ENCODE results near the gene C1QTNF9.
"Not testable (repeated sequence)": the region's sequence is repeated elsewhere in the genome, so short reads cannot be mapped to it uniquely, and the experiment has no call there.

The C1QTNF9 gene

GRCh38 chr13:24319641-24320040, 10.3 kb downstream of the C1QTNF9 start:
- not testable (repeated sequence) for DNase-seq (ENCODE audit: low read depth in 3 of 3, low spot score in 1 of 3)

DNA sequence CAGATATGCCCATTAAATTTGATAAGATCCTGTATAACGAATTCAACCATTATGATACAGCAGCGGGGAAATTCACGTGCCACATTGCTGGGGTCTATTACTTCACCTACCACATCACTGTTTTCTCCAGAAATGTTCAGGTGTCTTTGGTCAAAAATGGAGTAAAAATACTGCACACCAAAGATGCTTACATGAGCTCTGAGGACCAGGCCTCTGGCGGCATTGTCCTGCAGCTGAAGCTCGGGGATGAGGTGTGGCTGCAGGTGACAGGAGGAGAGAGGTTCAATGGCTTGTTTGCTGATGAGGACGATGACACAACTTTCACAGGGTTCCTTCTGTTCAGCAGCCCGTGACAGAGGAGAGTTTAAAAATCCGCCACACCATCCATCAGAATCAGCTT, 12.0 kb downstream of the C1QTNF9 start:
- DNase-seq (ENCODE audit: low read depth in 3 of 3, low spot score in 1 of 3): not testable (repeated sequence)

DNA sequence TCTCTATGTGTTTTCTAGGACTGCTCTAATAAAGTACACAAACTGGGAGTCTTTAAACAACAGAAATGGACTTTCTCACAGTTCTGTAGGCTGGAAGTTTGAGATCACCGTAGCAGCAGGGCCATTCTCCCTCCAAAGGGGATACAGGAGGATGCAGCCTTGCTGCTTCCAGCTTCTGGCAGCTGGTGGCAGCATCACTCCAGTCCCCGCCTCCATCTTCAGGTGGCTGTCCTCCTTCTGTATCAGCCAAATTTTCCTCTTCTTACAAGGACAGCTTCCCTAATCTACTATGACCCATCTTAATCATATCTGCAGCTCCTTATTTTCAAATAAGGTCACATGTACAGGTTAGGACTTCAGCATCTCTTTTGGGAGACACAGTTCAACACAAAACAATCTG, 13.1 kb downstream of the C1QTNF9 start:
- DNase-seq (ENCODE audit: low read depth in 3 of 3, low spot score in 1 of 3): not testable (repeated sequence)

DNA sequence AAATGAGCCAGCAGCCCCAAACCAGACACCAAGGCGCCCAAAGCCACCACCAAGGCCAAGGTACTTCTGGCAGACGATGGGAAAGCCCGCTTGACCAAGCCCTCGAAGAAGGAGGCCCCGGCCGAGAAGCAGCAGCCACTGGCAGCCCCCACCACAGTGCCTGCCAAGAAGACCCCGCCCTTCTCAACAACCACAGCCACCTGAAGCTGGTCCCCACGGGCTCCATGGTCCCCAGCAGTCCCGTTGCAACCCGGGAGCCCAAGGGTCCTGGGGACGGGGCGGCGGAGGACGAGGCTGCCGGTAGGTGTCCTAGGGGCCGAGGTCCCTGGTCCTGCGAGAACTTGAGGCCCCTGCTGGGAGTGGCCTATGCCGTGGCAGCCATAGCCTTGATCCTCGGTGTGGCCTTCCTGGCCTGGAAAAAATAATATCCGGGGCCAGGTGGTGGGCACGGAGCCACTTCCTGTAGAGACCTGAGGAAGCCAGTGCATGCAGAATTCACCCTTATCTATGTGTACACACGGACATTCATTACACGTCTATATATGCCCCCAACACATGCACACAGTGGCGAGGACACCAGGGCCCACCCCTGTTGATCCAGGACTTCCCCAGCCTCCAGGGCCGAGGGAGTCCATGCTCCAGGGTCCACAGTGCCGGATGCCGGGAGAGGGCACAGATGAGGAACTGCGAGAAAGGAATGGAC, 13.8 kb downstream of the C1QTNF9 start:
- DNase-seq (ENCODE audit: low read depth in 3 of 3, low spot score in 1 of 3): no peak

DNA sequence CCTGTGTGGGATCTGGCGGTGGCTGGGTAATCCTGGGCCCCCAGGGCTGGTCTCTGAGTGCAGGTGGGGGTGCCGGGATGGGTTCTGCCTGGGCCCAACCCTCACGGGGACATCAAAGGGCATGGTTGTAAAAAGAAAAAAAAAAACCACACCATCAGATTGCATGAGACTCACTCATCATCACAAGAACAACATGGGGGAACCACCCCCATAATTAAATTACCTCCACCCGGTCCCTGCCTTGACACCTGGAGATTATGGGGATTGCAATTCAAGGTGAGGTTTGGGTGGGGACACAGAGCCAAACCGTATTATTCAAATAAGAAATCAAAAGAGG, 14.3 kb downstream of the C1QTNF9 start:
- DNase-seq (ENCODE audit: low read depth in 3 of 3, low spot score in 1 of 3): no peak

DNA sequence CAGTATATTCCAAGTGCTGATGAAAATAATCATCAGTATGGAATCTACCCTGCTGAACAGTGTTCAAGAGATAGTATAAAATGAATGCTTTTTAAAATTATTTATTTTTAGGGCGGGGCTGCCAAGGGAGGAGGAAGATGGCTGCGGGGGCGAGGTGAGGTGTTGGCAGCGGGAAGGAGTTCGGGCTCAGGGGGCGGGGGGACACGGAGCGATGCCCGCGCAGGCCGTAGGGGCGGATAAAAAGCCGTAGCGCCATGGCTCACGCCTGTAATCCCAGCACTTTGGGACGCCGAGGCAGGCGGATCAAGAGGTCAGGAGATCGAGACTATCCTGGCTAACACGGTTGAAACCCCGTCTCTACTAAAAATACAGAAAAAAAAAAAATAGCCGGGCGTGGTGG, 18.2 kb downstream of the C1QTNF9 start:
- DNase-seq (ENCODE audit: low read depth in 3 of 3, low spot score in 1 of 3): not testable (repeated sequence)

DNA sequence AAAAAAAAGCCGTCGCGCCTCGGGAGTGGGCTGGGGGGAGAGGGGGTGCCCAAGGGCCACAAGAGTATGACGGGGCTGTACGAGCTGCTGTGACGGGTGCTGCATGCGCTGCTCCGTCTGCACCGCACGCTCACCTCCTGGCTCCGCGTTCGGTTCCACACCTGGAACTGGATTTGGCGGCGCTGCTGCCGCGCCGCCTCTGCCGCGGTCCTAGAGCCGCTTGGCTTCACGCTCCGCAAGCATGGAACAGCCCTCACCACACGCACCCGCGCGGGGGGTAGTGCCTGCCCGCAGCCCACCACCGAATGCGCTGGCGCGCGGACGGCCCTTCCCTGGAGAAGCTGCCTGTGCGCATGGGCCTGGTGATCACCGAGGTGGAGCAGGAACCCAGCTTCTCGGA, 18.8 kb downstream of the C1QTNF9 start:
- no peak for DNase-seq (ENCODE audit: low read depth in 3 of 3, low spot score in 1 of 3)

DNA sequence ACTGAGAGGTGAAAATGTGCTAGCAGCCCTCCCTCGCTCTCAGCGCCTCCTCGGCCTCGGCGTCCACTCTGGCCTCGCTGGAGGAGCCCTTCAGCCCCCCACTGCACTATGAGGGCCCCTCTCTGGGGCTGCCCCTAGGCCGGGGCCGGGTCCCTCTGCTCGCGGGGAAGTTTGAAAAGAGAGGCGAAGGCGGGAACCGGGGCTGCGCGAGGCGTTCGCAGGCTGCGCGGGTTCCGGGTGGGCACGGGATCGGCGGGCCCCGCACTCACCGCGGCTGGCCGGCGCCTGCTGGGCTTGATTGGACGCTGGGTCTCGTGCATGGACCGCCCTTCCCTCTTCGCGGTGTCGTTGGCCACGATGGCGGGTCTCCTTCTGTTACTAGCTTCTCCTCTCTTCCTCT, 29.3 kb downstream of the C1QTNF9 start:
- no peak for DNase-seq (ENCODE audit: low read depth in 3 of 3, low spot score in 1 of 3)

DNA sequence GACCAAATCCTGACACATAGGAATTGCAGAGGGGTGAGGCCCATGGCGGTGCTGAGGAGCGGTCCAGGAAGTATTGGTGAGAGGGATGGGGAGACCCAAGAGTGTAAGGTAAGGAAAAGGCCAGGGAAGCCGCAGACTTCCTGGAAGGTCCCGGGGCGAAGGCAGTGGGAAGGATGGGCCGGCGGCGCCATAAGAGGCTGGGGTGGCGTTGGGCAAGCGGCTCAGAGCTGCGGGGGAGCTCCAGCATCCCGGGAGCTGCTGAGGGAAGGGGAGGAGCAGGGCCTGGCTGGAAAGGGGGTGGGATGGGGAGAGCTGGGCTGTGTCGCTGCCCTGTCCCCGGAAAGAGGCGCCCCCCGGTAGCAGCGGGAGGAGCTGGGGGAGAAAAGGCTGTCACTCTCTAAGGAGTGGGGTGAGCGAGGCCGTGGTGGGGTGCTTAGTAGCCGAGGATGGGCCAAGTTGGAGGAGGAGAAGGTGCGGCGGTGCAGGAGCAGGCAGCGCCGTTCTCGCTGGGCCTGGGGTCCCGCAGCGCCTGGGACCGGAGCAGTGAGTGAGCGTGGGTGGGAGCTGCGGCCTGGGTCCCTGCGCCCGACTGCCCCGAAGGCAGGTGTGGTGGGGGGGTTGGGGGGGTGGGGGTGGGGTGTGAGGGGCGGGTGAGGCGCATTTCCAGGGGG, 30.7 kb downstream of the C1QTNF9 start:
- no peak for DNase-seq (ENCODE audit: low read depth in 3 of 3, low spot score in 1 of 3)

DNA sequence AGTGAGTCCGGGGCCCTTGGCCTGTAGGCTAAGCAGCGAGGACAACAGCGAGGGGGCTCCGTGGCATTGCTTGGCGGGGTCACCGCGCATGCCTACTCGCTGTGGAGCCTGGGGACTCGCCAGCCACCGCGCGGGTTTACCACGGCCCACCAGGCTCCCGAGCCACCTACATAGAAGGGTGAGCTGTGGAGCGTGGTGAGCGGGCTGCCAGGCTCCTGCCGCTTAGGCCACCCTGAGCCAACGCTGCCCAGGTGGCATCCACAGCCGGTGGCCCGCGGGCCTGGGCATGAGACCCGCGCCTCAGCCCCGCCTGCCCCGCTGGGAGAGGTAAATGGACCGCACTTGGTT, 31.2 kb downstream of the C1QTNF9 start:
- DNase-seq (ENCODE audit: low read depth in 3 of 3, low spot score in 1 of 3): no peak

- no peak for DNase-seq (ENCODE audit: low read depth in 3 of 3, low spot score in 1 of 3)
These were observed 32.1 kb downstream of the C1QTNF9 start for GRCh38 chr13:24341439-24341838.

- no peak for DNase-seq (ENCODE audit: low read depth in 3 of 3, low spot score in 1 of 3)
These were observed 39.0 kb downstream of the C1QTNF9 start for GRCh38 chr13:24348385-24348784.

DNA sequence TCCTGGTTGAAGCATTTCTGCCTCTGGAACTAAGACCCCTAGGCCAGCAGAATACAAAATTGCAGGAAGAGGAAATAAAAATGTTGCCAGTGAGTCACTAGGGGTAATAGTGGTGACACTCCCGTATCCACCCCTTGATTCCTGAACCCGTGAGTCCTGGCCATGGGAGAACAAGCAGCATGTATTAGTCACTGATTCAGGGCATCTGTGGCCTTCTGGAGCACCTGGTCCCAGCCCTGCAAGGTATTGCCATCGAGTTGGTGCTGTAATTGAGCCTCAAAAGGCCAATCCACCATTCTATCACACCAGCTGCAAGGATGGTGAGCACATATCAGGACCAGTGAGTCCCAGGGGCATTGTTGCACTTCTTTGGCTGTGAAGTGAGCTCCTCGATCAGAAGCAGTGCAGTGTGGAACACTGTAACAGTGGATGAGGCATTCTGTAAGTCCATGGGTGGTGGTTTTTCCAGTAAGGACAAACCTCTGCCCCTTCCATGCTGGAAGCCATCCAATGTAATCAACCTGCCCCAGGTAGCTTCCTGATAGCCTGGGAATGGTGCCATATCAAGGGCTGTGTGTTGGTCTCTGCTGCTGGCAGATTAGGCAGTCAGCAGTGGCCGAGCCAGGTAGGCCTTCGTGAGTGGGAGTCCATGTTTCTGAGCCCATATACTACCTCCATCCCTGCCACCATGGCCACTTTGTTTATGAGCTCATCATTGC, 39.6 kb downstream of the C1QTNF9 start:
- DNase-seq (ENCODE audit: low read depth in 3 of 3, low spot score in 1 of 3): no peak

GRCh38 chr13:24349778-24350664, 40.6 kb downstream of the C1QTNF9 start:
- DNase-seq (ENCODE audit: low read depth in 3 of 3, low spot score in 1 of 3): not testable (repeated sequence)

GRCh38 chr13:24351423-24351822, 42.0 kb downstream of the C1QTNF9 start:
- no peak for DNase-seq (ENCODE audit: low read depth in 3 of 3, low spot score in 1 of 3)

GRCh38 chr13:24353736-24354135, 44.4 kb downstream of the C1QTNF9 start:
- DNase-seq (ENCODE audit: low read depth in 3 of 3, low spot score in 1 of 3): no peak

DNA sequence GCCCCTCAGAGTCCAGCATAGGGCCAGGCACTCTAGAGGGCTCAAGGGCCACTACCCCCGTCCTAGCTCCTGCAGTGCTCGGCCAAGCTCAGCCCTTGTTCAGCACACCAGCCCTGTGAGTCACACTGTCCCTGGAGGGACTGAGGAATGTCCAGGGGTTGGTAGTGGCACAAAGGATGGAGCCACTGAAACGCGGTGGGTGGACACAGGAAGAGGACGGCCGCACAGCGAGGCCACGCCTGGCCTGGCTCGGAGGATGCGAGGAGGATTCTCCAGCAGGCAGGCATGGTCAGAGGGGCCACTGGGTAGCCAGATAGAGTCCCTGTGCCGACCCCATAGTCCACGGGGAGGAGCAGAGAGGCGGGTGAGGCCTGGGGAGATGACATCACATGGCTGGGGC, 45.7 kb downstream of the C1QTNF9 start:
- no peak for DNase-seq (ENCODE audit: low read depth in 3 of 3, low spot score in 1 of 3)

DNA sequence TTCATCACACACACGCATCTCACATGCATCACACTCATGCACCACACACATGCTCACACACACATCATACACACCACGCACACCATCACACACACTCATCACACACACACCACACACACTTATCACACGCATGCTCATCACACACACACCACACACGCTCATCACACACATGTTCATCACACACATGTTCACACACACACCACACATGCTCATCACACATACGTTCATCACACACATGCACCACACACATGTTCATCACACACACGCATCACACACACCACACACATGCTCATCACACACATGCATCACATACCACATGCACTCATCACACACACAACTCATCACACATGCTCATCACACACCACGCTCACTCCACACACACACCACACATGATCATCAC, 46.9 kb downstream of the C1QTNF9 start:
- no peak for DNase-seq (ENCODE audit: low read depth in 3 of 3, low spot score in 1 of 3)

DNA sequence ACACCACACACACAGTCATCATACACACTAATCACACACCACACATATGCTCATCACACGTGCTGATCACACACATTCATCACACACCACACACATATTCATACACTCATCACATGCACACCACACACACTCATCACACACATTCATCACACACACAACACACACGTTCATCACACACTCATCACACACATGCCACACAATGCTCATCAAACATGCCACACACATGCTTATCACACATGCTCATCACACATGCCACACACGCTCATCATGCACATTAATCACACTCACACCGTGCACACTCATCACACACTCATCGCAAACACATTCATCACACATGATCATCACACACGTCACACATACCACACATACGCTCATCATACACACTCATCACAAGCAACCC, 47.5 kb downstream of the C1QTNF9 start:
- no peak for DNase-seq (ENCODE audit: low read depth in 3 of 3, low spot score in 1 of 3)

GRCh38 chr13:24357756-24358155, 48.4 kb downstream of the C1QTNF9 start:
- DNase-seq (ENCODE audit: low read depth in 3 of 3, low spot score in 1 of 3): no peak

DNA sequence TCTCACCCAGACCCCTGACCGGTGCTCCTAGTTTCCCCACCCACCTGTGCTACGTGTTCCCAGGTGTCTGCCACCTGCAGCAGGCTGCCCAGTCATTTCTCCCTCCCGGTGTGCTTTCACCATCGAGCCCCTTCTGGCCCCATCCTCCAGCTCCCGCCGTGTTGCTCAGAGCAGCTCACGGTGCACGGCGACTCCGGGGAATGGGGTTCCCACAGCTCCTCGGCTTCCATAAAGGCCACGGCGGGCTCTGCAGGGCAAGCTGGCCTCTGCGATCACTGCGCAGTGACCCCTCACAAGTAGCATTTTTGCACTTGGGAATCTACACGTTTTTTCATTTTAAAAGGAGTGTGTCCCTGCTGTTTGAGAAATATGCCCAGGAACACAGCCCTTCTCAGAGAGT, 49.5 kb downstream of the C1QTNF9 start:
- not testable (repeated sequence) for DNase-seq (ENCODE audit: low read depth in 3 of 3, low spot score in 1 of 3)

Measured in stimulated activated CD4-positive, alpha-beta T cell treated with anti-CD3 and anti-CD28 coated beads, TNF-alpha, amount 100 ng/mL, for 1 hour (primary cell).